SK-N-SH (cell line): ENCODE data around the gene HSPB2.

Experiments used
- CHD2 ChIP-seq: fragments of 150-350 bp; IDR thresholded peaks from 2 replicates; pipeline ENCODE4 v1.6.1; 2018; ENCODE audit warnings: low read length; ENCODE audit not compliant: partially characterized antibody
- EP300 ChIP-seq, 2 experiments: IDR thresholded peaks; 2 replicates each; pipeline versions ENCODE4 v1.4.0 to v1.6.1; 2012; ENCODE audit warnings: borderline replicate concordance in 1 of 2, low read depth in 1 of 2, low read length in 1 of 2
- FOSL2 ChIP-seq: IDR thresholded peaks from 2 replicates; pipeline ENCODE4 v1.4.0; 2012; ENCODE audit warnings: low read depth, mild to moderate bottlenecking, moderate library complexity, borderline replicate concordance
- FOXJ3 ChIP-seq: sonication (generic); formaldehyde crosslinking; IDR thresholded peaks from 2 replicates; pipeline ENCODE4 v1.5.1; 2020; ENCODE audit warnings: mild to moderate bottlenecking, missing genetic modification reagents
- GABPA ChIP-seq: IDR thresholded peaks from 2 replicates; pipeline ENCODE4 v1.4.0; 2012; ENCODE audit warnings: low read depth, mild to moderate bottlenecking
- GATA2 ChIP-seq: sonication (generic); formaldehyde crosslinking; IDR thresholded peaks from 2 replicates; pipeline ENCODE4 v1.5.0; 2020; ENCODE audit warnings: mild to moderate bottlenecking, missing genetic modification reagents
- JUND ChIP-seq: IDR thresholded peaks from 2 replicates; pipeline ENCODE4 v1.4.0; 2012
- MXI1 ChIP-seq: IDR thresholded peaks from 2 replicates; pipeline ENCODE4 v1.6.1; 2012; ENCODE audit warnings: mild to moderate bottlenecking, low read depth, low read length, improper control_type of control experiment
- RAD21 ChIP-seq: IDR thresholded peaks from 2 replicates; pipeline ENCODE4 v1.6.1; 2012; ENCODE audit warnings: mild to moderate bottlenecking, low read length
- RFX5 ChIP-seq: IDR thresholded peaks from 2 replicates; pipeline ENCODE4 v1.6.1; 2012; ENCODE audit warnings: mild to moderate bottlenecking, improper control_type of control experiment, low read length
- TAF1 ChIP-seq: IDR thresholded peaks from 2 replicates; pipeline ENCODE4 v1.6.1; 2012; ENCODE audit warnings: low read depth, mild to moderate bottlenecking, low read length, moderate library complexity, borderline replicate concordance
- TF ChIP-seq, protein P1 (sequence below): fragments of 200-600 bp; sonication (generic); IDR thresholded peaks from 2 replicates; pipeline ENCODE4 v1.6.1; 2017; ENCODE audit warnings: antibody characterized with exemption, mild to moderate bottlenecking, moderate library complexity
- TF ChIP-seq, protein P2 (sequence below): IDR thresholded peaks from 2 replicates; pipeline ENCODE4 v1.4.0; 2012; ENCODE audit warnings: low read depth, borderline replicate concordance
- TF ChIP-seq, protein P3 (sequence below): IDR thresholded peaks from 2 replicates; pipeline ENCODE4 v1.6.1; 2012; ENCODE audit warnings: mild to moderate bottlenecking, low read depth, low read length, moderate library complexity

DNA sequence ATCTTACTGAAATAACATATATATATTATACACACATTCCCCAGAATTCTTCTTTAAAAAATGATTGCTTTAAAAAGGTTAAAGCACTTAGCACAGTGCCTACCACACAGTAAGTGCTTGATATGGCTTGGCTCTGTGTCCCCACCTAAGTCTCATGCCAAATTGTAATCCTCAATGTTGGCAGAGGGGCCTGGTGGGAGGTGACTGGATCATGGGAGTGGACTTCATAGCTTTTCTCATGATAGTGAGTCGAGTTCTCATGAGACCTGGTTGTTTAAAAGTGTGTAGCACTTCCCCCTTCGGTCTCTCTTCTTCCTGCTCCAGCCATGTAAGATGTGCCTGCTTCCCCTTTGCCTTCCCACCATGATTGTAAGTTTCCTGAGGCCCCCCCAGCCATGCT is 7.1 kb upstream of the HSPB2 start:
- TF ChIP-seq, protein P1, sequence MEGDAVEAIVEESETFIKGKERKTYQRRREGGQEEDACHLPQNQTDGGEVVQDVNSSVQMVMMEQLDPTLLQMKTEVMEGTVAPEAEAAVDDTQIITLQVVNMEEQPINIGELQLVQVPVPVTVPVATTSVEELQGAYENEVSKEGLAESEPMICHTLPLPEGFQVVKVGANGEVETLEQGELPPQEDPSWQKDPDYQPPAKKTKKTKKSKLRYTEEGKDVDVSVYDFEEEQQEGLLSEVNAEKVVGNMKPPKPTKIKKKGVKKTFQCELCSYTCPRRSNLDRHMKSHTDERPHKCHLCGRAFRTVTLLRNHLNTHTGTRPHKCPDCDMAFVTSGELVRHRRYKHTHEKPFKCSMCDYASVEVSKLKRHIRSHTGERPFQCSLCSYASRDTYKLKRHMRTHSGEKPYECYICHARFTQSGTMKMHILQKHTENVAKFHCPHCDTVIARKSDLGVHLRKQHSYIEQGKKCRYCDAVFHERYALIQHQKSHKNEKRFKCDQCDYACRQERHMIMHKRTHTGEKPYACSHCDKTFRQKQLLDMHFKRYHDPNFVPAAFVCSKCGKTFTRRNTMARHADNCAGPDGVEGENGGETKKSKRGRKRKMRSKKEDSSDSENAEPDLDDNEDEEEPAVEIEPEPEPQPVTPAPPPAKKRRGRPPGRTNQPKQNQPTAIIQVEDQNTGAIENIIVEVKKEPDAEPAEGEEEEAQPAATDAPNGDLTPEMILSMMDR, result no peak
- TF ChIP-seq, protein P2, sequence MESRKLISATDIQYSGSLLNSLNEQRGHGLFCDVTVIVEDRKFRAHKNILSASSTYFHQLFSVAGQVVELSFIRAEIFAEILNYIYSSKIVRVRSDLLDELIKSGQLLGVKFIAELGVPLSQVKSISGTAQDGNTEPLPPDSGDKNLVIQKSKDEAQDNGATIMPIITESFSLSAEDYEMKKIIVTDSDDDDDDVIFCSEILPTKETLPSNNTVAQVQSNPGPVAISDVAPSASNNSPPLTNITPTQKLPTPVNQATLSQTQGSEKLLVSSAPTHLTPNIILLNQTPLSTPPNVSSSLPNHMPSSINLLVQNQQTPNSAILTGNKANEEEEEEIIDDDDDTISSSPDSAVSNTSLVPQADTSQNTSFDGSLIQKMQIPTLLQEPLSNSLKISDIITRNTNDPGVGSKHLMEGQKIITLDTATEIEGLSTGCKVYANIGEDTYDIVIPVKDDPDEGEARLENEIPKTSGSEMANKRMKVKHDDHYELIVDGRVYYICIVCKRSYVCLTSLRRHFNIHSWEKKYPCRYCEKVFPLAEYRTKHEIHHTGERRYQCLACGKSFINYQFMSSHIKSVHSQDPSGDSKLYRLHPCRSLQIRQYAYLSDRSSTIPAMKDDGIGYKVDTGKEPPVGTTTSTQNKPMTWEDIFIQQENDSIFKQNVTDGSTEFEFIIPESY, result no peak
- no peak for TF ChIP-seq EP300 (IDR thresholded peaks at IDR 0.05; ENCODE audit: borderline replicate concordance in 1 of 2, low read depth in 1 of 2, low read length in 1 of 2)
- TF ChIP-seq RAD21, result no peak
- no peak for TF ChIP-seq JUND
- TF ChIP-seq FOXJ3 (CRISPR knock-in tag), result no peak
- TF ChIP-seq GATA2, result no peak
- no peak for TF ChIP-seq TAF1
- TF ChIP-seq, protein P3, sequence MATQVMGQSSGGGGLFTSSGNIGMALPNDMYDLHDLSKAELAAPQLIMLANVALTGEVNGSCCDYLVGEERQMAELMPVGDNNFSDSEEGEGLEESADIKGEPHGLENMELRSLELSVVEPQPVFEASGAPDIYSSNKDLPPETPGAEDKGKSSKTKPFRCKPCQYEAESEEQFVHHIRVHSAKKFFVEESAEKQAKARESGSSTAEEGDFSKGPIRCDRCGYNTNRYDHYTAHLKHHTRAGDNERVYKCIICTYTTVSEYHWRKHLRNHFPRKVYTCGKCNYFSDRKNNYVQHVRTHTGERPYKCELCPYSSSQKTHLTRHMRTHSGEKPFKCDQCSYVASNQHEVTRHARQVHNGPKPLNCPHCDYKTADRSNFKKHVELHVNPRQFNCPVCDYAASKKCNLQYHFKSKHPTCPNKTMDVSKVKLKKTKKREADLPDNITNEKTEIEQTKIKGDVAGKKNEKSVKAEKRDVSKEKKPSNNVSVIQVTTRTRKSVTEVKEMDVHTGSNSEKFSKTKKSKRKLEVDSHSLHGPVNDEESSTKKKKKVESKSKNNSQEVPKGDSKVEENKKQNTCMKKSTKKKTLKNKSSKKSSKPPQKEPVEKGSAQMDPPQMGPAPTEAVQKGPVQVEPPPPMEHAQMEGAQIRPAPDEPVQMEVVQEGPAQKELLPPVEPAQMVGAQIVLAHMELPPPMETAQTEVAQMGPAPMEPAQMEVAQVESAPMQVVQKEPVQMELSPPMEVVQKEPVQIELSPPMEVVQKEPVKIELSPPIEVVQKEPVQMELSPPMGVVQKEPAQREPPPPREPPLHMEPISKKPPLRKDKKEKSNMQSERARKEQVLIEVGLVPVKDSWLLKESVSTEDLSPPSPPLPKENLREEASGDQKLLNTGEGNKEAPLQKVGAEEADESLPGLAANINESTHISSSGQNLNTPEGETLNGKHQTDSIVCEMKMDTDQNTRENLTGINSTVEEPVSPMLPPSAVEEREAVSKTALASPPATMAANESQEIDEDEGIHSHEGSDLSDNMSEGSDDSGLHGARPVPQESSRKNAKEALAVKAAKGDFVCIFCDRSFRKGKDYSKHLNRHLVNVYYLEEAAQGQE, result no peak
- no peak for TF ChIP-seq FOSL2
- TF ChIP-seq CHD2, result no peak
- no peak for TF ChIP-seq MXI1
- no peak for TF ChIP-seq RFX5
- no peak for TF ChIP-seq GABPA
